Measurements from ENCODE around the gene RANBP2.
"Not testable (repeated sequence)": the region's sequence is repeated elsewhere in the genome, so short reads cannot be mapped to it uniquely, and the experiment has no call there.

Gene RANBP2

DNA sequence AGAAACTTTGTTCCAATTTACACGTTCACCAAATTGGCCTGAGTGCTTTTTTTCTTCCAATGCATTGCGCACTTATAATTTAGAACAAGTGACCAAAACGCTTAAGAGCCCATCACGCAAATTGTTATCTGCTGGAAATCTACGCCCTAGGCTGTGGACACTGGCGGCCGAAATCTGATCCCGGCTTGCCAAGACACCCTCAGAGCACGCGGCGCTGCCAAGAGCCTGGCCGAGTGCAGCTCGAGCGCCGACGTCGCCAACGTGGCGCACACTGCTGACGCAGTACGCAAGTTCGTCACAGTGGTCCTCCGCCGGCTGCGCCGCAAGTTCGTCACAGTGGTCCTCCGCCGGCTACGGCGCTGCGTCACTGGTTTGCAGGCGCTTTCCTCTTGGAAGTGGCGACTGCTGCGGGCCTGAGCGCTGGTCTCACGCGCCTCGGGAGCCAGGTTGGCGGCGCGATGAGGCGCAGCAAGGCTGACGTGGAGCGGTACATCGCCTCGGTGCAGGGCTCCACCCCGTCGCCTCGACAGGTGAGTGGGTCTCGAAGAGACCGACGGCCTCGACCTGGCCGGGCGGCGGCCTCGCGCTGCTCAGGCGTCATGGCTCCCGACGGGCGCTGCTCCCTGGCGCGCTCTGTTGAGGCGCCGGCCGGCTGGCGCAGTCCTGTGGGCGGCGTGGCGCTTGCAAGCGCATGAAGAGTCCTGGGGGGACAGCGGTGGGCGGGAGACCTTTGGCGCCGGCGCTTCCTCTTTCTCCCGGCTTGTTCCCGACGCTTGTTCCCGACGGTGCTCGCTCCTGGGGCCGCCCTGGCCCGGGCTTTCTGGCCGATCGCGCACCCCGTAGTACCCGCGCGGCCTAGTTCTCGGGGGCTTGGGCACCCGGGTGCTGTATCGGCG is at the start of gene RANBP2:
Gene RANBP2, plus strand, starts transcription at position 334 of the 896 bp plus-strand sequence. Its CDS starts 125 bp downstream, at position 459.
- peaks cover 17% of the 10 kb centered on the region for H3K4me1 ChIP-seq (ENCODE audit: control insufficient read depth, low read length)
- TF ChIP-seq, protein P1, sequence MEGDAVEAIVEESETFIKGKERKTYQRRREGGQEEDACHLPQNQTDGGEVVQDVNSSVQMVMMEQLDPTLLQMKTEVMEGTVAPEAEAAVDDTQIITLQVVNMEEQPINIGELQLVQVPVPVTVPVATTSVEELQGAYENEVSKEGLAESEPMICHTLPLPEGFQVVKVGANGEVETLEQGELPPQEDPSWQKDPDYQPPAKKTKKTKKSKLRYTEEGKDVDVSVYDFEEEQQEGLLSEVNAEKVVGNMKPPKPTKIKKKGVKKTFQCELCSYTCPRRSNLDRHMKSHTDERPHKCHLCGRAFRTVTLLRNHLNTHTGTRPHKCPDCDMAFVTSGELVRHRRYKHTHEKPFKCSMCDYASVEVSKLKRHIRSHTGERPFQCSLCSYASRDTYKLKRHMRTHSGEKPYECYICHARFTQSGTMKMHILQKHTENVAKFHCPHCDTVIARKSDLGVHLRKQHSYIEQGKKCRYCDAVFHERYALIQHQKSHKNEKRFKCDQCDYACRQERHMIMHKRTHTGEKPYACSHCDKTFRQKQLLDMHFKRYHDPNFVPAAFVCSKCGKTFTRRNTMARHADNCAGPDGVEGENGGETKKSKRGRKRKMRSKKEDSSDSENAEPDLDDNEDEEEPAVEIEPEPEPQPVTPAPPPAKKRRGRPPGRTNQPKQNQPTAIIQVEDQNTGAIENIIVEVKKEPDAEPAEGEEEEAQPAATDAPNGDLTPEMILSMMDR (IDR thresholded peaks at IDR 0.05; ENCODE audit: low read depth, low read length, poor library complexity, severe bottlenecking), result no peak
- TF ChIP-seq EZH2phosphoT487 (IDR thresholded peaks at IDR 0.05; ENCODE audit: borderline replicate concordance, low read length), result no peak
- peak within 1 kb of the TSS; percentile 75 for H3K4me3 ChIP-seq (ENCODE audit: low read length)
- H3K36me3 ChIP-seq (ENCODE audit: control insufficient read depth, low read length), result no peaks in the 10 kb centered on the region
- H3F3A ChIP-seq (ENCODE audit: control insufficient read depth, insufficient read depth), result no peaks in the 10 kb centered on the region
- no peaks in the 10 kb centered on the region for H3K9me2 ChIP-seq (replicated peaks; ENCODE audit: control insufficient read depth, low read length)
- H4K20me1 ChIP-seq (ENCODE audit: control insufficient read depth, insufficient read depth, low read depth, low read length), result no peaks in the 10 kb centered on the region
- H3K27ac ChIP-seq (ENCODE audit: low read depth, low read length), result peak within 1 kb of the TSS; percentile 28
- H3K4me2 ChIP-seq (ENCODE audit: low read length), result peak within 1 kb of the TSS; percentile 67
- no peaks in the 10 kb centered on the region for H3K9me3 ChIP-seq (ENCODE audit: control insufficient read depth, insufficient read depth, low read length)
- H3K27me3 ChIP-seq (ENCODE audit: control insufficient read depth, low read length), result no peaks in the 10 kb centered on the region
- peaks cover 56% of the 10 kb centered on the region for H3K79me2 ChIP-seq (ENCODE audit: control insufficient read depth, low read length)

DNA sequence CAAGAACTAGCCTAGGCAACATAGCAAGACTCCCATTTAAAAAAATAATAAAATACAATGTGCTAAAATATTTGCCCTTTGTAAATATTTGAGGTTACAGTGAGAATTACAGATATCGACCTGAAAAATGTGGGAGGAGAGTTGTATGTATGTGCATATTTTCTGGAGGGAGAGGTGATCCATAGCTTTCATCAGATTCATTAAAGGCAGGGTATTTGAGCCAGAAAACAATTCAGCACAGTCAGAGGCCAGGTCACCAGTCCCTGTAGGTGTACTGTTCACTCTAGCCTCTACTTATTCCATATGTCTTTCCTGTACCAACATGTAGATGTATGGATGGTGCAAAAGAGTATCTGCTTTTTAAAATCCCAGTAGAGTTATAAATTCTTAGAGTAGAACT is 49.0 kb upstream of the RANBP2 start:
- not testable (repeated sequence) for H3K4me3 ChIP-seq (ENCODE audit: low read length); H3K27ac ChIP-seq (ENCODE audit: low read depth, low read length); H3K27me3 ChIP-seq (ENCODE audit: control insufficient read depth, low read length); H3F3A ChIP-seq (ENCODE audit: control insufficient read depth, insufficient read depth); H3K4me1 ChIP-seq (ENCODE audit: control insufficient read depth, low read length); H3K79me2 ChIP-seq (ENCODE audit: control insufficient read depth, low read length); H4K20me1 ChIP-seq (ENCODE audit: control insufficient read depth, insufficient read depth, low read depth, low read length); H3K9me2 ChIP-seq (replicated peaks; ENCODE audit: control insufficient read depth, low read length); H3K9me3 ChIP-seq (ENCODE audit: control insufficient read depth, insufficient read depth, low read length); H3K36me3 ChIP-seq (ENCODE audit: control insufficient read depth, low read length); H3K4me2 ChIP-seq (ENCODE audit: low read length)

DNA sequence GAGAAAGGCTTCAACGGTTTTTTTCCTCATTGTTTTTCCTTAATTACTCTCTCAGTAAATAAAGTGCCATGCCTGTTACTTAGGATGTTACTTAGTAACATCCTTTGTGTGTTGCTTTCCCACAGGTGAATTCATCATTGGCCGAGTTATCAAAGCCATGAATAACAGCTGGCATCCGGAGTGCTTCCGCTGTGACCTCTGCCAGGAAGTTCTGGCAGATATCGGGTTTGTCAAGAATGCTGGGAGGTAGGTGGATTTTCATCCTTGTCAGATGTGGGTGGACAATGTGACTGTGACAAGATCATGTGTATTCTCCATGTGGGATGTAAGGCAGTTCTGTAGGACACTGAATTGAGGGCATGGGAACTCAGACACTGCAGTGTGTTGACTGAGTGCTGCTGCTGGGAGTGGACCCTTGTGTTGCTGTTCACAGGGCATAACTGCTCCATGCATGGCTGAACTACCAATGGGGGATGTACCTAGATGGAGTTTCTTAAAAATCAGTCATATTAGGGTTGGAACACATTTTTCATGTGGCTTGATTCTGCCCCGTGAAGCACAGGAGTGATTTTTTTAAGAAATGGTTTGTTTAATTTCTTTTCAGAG is 47.0 kb upstream of the RANBP2 start:
- not testable (repeated sequence) for H3K4me2 ChIP-seq (ENCODE audit: low read length); H4K20me1 ChIP-seq (ENCODE audit: control insufficient read depth, insufficient read depth, low read depth, low read length); H3K79me2 ChIP-seq (ENCODE audit: control insufficient read depth, low read length); H3K36me3 ChIP-seq (ENCODE audit: control insufficient read depth, low read length); H3K27ac ChIP-seq (ENCODE audit: low read depth, low read length); H3K4me3 ChIP-seq (ENCODE audit: low read length); H3K9me3 ChIP-seq (ENCODE audit: control insufficient read depth, insufficient read depth, low read length); H3K27me3 ChIP-seq (ENCODE audit: control insufficient read depth, low read length); H3K4me1 ChIP-seq (ENCODE audit: control insufficient read depth, low read length); H3K9me2 ChIP-seq (replicated peaks; ENCODE audit: control insufficient read depth, low read length); H3F3A ChIP-seq (ENCODE audit: control insufficient read depth, insufficient read depth)

DNA sequence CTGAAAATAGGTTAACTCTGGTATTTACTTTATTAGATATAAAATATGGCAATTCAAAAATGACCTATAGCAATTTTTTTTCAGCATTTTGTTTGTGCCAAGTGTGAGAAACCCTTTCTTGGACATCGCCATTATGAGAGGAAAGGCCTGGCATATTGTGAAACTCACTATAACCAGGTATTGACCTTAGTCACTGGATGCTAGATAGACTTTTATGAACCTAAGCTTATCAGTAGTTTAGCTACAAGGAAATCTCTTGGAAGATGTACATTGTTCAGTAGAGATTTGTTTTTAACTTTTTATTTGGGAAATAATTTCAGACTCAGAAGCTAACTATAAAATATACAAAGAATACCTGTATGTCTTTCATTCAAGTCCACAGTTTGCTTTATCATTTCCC is 42.8 kb upstream of the RANBP2 start:
- not testable (repeated sequence) for H3K9me3 ChIP-seq (ENCODE audit: control insufficient read depth, insufficient read depth, low read length); H3K9me2 ChIP-seq (replicated peaks; ENCODE audit: control insufficient read depth, low read length); H3K4me1 ChIP-seq (ENCODE audit: control insufficient read depth, low read length); H4K20me1 ChIP-seq (ENCODE audit: control insufficient read depth, insufficient read depth, low read depth, low read length); H3K27ac ChIP-seq (ENCODE audit: low read depth, low read length); H3F3A ChIP-seq (ENCODE audit: control insufficient read depth, insufficient read depth); H3K27me3 ChIP-seq (ENCODE audit: control insufficient read depth, low read length); H3K36me3 ChIP-seq (ENCODE audit: control insufficient read depth, low read length); H3K79me2 ChIP-seq (ENCODE audit: control insufficient read depth, low read length); H3K4me2 ChIP-seq (ENCODE audit: low read length); H3K4me3 ChIP-seq (ENCODE audit: low read length)

DNA sequence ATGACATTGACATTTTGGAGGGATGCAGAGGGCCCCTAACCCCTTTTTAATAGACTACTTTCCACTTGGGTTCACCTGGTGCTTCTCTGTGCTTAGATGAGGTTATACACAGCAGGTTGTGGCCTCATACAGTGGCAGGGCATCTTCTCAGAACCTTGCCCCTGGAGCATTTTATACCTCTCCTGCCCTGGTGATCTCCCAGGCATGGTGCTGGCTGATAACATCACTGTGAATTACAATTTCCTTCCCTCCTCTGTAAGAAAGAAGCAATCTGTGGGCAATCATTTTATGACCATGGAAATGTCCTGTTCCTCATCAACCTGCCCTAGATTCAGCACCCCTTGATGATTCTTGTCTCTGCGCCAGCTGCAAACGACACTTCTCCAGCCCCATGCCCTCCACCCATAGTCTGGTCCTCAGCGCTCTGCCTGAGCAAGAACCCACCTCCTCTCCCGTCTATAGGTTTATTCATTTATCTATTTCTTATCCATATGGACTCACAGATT is 42.0 kb upstream of the RANBP2 start:
- not testable (repeated sequence) for H3K27ac ChIP-seq (ENCODE audit: low read depth, low read length); H4K20me1 ChIP-seq (ENCODE audit: control insufficient read depth, insufficient read depth, low read depth, low read length); H3K4me3 ChIP-seq (ENCODE audit: low read length); H3K4me2 ChIP-seq (ENCODE audit: low read length); H3K27me3 ChIP-seq (ENCODE audit: control insufficient read depth, low read length); H3F3A ChIP-seq (ENCODE audit: control insufficient read depth, insufficient read depth); H3K9me3 ChIP-seq (ENCODE audit: control insufficient read depth, insufficient read depth, low read length); H3K9me2 ChIP-seq (replicated peaks; ENCODE audit: control insufficient read depth, low read length); H3K79me2 ChIP-seq (ENCODE audit: control insufficient read depth, low read length); H3K36me3 ChIP-seq (ENCODE audit: control insufficient read depth, low read length); H3K4me1 ChIP-seq (ENCODE audit: control insufficient read depth, low read length)

DNA sequence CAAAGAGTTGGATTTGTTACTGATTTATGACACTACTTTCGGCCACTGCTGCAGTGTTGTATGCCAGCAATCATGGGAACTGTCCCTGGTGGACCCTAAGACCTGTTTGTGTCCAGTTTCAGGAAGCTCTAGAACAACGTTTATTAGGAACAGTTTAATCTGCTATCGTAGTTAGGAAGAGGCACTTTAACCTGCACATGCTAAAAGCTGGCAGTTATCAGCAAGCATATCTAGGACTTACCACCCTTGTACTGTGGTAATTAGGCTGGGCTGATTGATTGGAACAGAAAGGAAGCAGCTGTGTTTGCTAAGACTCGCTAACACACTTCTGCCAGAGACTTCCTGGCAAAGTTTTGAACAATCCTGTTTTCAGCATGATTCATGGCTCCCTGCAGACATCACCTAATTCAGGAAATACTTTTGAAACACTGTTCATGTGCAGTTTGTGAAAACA is 41.1 kb upstream of the RANBP2 start:
- H3F3A ChIP-seq (ENCODE audit: control insufficient read depth, insufficient read depth); H3K9me3 ChIP-seq (ENCODE audit: control insufficient read depth, insufficient read depth, low read length); H3K36me3 ChIP-seq (ENCODE audit: control insufficient read depth, low read length); H3K79me2 ChIP-seq (ENCODE audit: control insufficient read depth, low read length); H3K4me3 ChIP-seq (ENCODE audit: low read length); H3K27me3 ChIP-seq (ENCODE audit: control insufficient read depth, low read length); H3K4me1 ChIP-seq (ENCODE audit: control insufficient read depth, low read length); H4K20me1 ChIP-seq (ENCODE audit: control insufficient read depth, insufficient read depth, low read depth, low read length); H3K4me2 ChIP-seq (ENCODE audit: low read length); H3K9me2 ChIP-seq (replicated peaks; ENCODE audit: control insufficient read depth, low read length); H3K27ac ChIP-seq (ENCODE audit: low read depth, low read length): not testable (repeated sequence)

DNA sequence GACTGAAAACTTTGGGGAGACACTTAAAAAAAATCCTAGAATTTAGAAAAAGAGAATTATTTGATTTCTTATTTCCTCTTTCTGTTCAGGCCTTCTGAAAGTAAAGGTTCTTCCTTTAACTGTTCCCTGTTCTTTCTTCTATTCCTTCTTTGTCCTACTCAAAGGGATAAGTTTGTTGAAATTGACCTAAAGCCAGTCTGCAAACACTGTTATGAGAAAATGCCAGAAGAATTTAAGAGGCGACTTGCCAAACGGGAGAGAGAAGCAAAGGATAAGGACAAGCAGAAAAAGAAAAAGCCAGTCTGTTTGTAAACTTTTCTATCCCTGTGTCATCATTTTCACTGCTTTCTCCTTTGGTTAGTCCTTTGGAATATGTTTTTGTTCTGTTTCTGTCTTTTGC is 38.5 kb upstream of the RANBP2 start:
- not testable (repeated sequence) for H4K20me1 ChIP-seq (ENCODE audit: control insufficient read depth, insufficient read depth, low read depth, low read length); H3K4me3 ChIP-seq (ENCODE audit: low read length); H3K27me3 ChIP-seq (ENCODE audit: control insufficient read depth, low read length); H3K79me2 ChIP-seq (ENCODE audit: control insufficient read depth, low read length); H3K9me3 ChIP-seq (ENCODE audit: control insufficient read depth, insufficient read depth, low read length); H3K27ac ChIP-seq (ENCODE audit: low read depth, low read length); H3K9me2 ChIP-seq (replicated peaks; ENCODE audit: control insufficient read depth, low read length); H3K36me3 ChIP-seq (ENCODE audit: control insufficient read depth, low read length); H3K4me1 ChIP-seq (ENCODE audit: control insufficient read depth, low read length); H3K4me2 ChIP-seq (ENCODE audit: low read length); H3F3A ChIP-seq (ENCODE audit: control insufficient read depth, insufficient read depth)
